Tibial nerve (tissue), 4 donors: ENCODE measurements around the gene JMJD7.

Experiments
- CTCF ChIP-seq, 5 experiments: fragments of 200-600 bp in 3 of 5; fragments of 450-650 bp in 2 of 5; sonication (generic) in 3 of 5; IDR thresholded peaks; one replicate each; pipeline ENCODE4 v1.5.1; 2016 to 2019; ENCODE audit warnings: antibody characterized with exemption in 5 of 5, mild to moderate bottlenecking in 3 of 5, moderate library complexity in 2 of 5
- EP300 ChIP-seq, 2 donors: sonication (generic); formaldehyde crosslinking; IDR thresholded peaks; one replicate each; pipeline ENCODE4 v1.6.1; 2017; ENCODE audit warnings: antibody characterized with exemption in 2 of 2, mild to moderate bottlenecking in 1 of 2
- POLR2A ChIP-seq, 2 donors: fragments of 450-650 bp; IDR thresholded peaks; one replicate each; pipeline ENCODE4 v1.6.1; 2017; ENCODE audit warnings: antibody characterized with exemption in 2 of 2, mild to moderate bottlenecking in 2 of 2, moderate library complexity in 2 of 2

- TF ChIP-seq CTCF (IDR thresholded peaks at IDR 0.05): no peak
- TF ChIP-seq EP300 (IDR thresholded peaks at IDR 0.05): no peak
- TF ChIP-seq POLR2A (IDR thresholded peaks at IDR 0.05): no peak
Observed at GRCh38 chr15:41782371-41783282, 45.3 kb upstream of the JMJD7 start.
